ENCODE results near the gene SHB.

GRCh38 chr9:37997636-37998374 lies 71.2 kb downstream of the SHB start:
- TF ChIP-seq CTCF (IDR thresholded peaks at IDR 0.05; ENCODE audit: insufficient read depth, low read length, poor library complexity, severe bottlenecking) (no peak), EZH2phosphoT487 (conservative IDR thresholded peaks at IDR 0.05; ENCODE audit: low read length) (no peak)
